Bronchial epithelial cell (primary cell): ENCODE results near the gene SLC6A6. TPM values are rescaled to one million over a fixed set of nuclear protein-coding genes. Genes with fewer than 3 reads are reported as not detected.
"Not testable (repeated sequence)": the region's sequence is repeated elsewhere in the genome, so short reads cannot be mapped to it uniquely, and the experiment has no call there.

Experiments used
- DNase-seq: peaks from one replicate; pipeline ENCODE4 v3.0.0-alpha.2; 2010; ENCODE audit warnings: low read depth
- FAIRE-seq: peaks from 2 replicates; lab custom pipeline; 2011; peaks lifted over from hg19 to GRCh38; lab: Jason Lieb, UNC
- H3K27me3 ChIP-seq: 2 replicates; pipeline ENCODE4 v1.5.1; 2011; ENCODE audit warnings: low read length; ENCODE audit not compliant: control insufficient read depth, insufficient read depth
- H3K36me3 ChIP-seq: 2 replicates; pipeline ENCODE4 v1.5.1; 2011; ENCODE audit warnings: low read length; ENCODE audit not compliant: control insufficient read depth, insufficient read depth
- H3K4me3 ChIP-seq: 2 replicates; pipeline ENCODE4 v1.5.1; 2011; ENCODE audit warnings: mild to moderate bottlenecking, low read depth, low read length, control low read depth
- total RNA-seq: library from RNA; depleted of rRNA; stranded (reverse); fragments of >200 nt; gene quantifications from 2 replicates; pipeline ENCODE4 v1.2.1, GENCODE V29; 2014
- TF ChIP-seq, protein P1 (sequence below): IDR thresholded peaks from 2 replicates; pipeline ENCODE4 v1.5.1; 2011; ENCODE audit warnings: mild to moderate bottlenecking, moderate library complexity, low read length, control low read depth, inconsistent platforms; ENCODE audit not compliant: insufficient read depth, severe bottlenecking

The SLC6A6 gene
- total RNA-seq, 1 donor from 2014 or later: 13.2 TPM

DNA sequence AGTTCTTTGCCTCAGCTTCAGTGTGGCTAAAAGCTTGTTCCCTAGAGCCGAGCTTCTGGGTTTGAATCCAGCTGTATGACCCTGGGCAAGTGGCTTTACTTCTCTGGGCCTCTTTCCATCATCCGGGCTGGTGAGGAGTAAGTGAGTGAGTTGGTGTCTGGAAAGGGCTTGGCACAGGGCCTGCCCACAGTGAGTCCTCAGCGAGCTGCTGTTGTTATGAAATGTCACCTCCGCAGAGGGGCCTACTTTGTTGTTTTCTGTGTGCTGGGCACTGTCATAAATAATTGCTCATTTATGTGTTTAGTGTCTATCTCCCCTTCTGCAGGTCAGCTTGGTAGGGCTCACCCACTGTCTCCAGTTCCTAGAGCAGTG, 31.7 kb downstream of the SLC6A6 start:
- DNase-seq (peak; percentile 37), FAIRE-seq (no peak)
- no peak overlapping the region for H3K4me3 ChIP-seq

DNA sequence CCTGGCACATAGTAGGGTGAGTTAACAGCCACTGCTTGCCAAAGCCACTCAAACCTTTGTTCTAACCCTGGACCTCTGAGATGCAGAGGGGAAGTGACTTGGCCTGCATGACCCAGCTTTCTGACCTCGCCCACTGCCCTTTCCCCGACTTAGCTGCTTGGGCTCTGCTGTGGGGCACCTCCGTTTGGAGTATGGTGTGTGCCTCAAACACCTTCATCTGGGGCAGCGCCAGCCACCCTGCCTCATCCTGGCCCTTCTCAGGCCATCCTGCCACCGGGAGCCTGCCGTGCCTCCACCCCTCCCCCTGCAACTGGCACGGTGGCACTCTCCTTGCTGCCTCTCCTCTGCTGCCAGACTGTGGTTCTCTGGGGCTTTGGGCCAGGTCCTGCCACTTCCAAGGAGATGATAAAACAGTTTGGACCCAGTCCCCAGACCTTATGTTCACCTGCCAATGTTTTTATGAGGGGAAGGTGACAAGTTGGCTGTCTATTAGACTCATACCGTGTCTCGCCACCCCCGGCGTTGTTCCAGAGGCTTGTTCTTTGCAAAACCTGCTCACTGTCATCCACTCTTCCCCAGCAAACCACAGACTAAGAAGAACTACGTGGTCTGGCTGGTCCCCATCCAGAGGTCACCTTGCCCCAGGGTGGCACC, 32.2 kb downstream of the SLC6A6 start:
- H3K27me3 ChIP-seq: no peaks in the 10 kb centered on the region
- FAIRE-seq: no peak
- H3K4me3 ChIP-seq: no peak overlapping the region
- no peak for DNase-seq
- no peaks in the 10 kb centered on the region for H3K36me3 ChIP-seq
- TF ChIP-seq, protein P1, sequence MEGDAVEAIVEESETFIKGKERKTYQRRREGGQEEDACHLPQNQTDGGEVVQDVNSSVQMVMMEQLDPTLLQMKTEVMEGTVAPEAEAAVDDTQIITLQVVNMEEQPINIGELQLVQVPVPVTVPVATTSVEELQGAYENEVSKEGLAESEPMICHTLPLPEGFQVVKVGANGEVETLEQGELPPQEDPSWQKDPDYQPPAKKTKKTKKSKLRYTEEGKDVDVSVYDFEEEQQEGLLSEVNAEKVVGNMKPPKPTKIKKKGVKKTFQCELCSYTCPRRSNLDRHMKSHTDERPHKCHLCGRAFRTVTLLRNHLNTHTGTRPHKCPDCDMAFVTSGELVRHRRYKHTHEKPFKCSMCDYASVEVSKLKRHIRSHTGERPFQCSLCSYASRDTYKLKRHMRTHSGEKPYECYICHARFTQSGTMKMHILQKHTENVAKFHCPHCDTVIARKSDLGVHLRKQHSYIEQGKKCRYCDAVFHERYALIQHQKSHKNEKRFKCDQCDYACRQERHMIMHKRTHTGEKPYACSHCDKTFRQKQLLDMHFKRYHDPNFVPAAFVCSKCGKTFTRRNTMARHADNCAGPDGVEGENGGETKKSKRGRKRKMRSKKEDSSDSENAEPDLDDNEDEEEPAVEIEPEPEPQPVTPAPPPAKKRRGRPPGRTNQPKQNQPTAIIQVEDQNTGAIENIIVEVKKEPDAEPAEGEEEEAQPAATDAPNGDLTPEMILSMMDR: no peak

More for the DNA sequence above, 31.7 kb downstream of the SLC6A6 start:
- Histone ChIP-seq H3K27me3 (no peaks in the 10 kb centered on the region), H3K36me3 (no peaks in the 10 kb centered on the region)
- TF ChIP-seq, protein P1: no peak

DNA sequence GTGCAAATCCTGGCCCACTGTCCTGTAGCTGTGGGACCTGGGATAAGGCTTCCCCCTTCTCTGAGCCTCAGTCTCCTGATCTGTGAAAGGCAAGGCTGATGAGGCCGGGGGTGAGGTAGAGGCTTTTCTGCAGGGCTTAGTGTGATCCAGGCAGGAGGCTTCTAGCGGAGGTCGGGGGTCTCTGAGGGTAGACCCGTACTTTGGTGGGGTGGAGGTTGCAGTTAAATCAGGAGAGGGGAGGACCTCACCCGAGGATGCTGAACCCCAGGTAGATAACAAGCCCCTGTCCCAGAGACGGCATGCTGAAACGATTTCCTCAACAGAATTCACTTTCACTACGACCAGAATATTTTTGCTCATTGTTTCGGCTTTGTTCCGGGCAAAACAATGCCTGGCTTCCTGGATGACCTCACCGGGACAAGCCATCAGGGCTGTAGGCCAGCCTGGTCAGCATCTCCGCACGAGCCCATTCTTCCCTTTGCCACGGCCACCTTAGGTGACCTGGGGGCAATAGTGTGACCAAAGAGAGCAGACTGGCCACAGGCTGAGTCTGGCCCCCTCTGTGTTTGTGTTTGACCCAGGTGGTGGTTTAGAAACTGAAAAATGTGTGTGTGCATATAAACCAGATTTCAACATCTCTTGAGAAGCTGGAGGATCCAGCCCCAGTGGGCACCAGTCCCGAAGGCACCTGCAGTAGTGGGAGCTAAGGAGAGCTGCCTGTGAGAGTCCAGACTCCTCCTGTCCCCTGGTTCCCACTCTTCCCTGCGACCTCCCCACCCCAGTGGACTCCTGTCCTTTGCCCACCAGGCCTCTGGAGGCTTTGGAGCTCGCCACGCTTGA, 33.0 kb downstream of the SLC6A6 start:
- Histone ChIP-seq H3K4me3 (no peak overlapping the region), H3K36me3 (no peaks in the 10 kb centered on the region), H3K27me3 (no peaks in the 10 kb centered on the region)
- TF ChIP-seq, protein P1: no peak
- FAIRE-seq (no peak), DNase-seq (no peak)

DNA sequence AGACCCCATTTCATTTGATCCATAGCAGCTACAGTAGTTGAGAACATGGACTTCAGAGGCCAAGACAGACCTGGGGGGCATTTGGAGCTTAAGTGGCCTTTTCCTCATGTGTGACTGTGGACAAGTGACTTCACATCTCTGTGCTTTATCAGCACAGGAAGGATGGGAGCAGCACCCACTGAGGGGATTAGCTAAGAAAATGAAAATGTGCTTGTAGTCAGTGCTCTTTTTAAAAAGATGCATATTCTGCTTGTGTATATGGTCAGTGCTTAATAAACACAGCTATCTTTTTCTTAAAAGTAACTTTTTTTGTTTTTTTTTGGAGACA, 34.5 kb downstream of the SLC6A6 start:
- H3K4me3 ChIP-seq: no peak overlapping the region
- no peaks in the 10 kb centered on the region for H3K36me3 ChIP-seq
- FAIRE-seq (no peak), DNase-seq (no peak)
- TF ChIP-seq, protein P1: no peak
- no peaks in the 10 kb centered on the region for H3K27me3 ChIP-seq

DNA sequence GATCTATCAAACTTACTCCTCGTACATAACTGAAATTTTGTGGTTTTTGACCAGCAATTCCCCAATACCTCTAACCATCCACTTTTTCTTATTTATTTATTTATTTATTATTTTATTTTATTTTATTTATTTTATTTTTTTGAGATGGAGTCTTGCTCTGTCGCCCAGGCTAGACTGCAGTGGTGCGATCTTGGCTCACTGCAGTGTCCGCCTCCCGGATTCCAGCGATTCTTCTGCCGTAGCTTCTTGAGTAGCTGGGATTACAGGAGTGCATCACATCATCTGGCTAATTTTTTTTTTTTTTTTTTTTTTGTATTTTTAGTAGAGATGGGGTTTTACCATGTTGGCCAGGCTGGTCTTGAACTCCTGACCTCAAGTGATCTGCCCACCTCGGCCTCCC, 35.3 kb downstream of the SLC6A6 start:
- not testable (repeated sequence) for FAIRE-seq, DNase-seq, H3K36me3 ChIP-seq, H3K4me3 ChIP-seq, H3K27me3 ChIP-seq

DNA sequence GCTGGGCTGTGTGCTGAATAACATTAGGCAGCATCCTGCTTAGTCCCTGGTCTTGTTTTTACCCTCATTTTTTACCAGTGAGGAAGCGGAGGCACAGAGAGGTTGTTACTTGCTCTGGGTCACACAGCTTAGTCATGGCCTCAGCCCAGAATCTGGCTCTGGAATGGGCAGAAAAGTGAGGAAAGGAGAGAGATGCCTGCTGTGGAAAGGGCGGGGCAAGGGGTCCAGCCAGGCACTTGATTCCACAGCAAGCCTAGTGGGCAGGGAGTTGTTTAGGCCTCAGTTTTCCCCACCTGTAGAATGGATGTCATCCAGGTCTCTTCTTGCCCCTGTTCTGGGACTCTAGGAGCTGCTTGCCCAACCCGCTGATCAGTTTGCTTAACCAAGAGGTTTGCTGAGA, 35.9 kb downstream of the SLC6A6 start:
- FAIRE-seq: no peak
- Histone ChIP-seq H3K36me3 (no peaks in the 10 kb centered on the region), H3K4me3 (no peak overlapping the region), H3K27me3 (no peaks in the 10 kb centered on the region)
- TF ChIP-seq, protein P1: no peak
- no peak for DNase-seq
